ENCODE results near the gene SLC2A5.

DNA sequence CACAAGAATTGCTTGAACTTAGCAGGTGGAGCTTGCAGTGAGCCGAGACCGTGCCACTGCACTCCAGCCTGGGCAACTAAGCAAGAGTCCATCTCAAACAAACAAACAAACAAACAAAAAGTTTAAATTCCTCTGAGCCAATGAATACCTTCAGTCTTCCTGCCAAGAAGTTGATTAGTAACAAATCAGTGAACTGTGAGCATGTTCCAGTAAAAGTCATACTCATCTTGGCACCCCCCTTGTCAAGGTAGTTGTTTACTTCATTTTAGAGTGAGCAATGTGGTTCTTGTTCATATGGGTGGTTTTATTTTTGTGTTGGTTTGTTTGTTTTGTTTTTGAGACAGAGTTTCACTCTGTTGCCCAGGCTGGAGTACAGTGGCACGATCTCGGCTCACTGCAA lies 25.2 kb downstream of the SLC2A5 start:
- TF ChIP-seq CTCF (IDR thresholded peaks at IDR 0.05; ENCODE audit: extremely low read depth in 1 of 2, insufficient read depth in 1 of 2, low read depth in 1 of 2, low read length in 2 of 2), result no peak
- no peak for TF ChIP-seq MAX (IDR thresholded peaks at IDR 0.05; ENCODE audit: insufficient read depth, insufficient read length)
- TF ChIP-seq EZH2 (IDR thresholded peaks at IDR 0.05; ENCODE audit: borderline replicate concordance, low read depth, low read length, severe bottlenecking), result no peak

Data from endothelial cell of umbilical vein (primary cell).